ENCODE results near the gene RASAL1.

The RASAL1 gene

GRCh38 chr12:113115455-113116126 lies 20.0 kb downstream of the RASAL1 start:
- DNase-seq = no peak

GRCh38 chr12:113114447-113115178 lies 20.9 kb downstream of the RASAL1 start:
- DNase-seq = no peak

- DNase-seq = no peak
Observed at GRCh38 chr12:113113397-113113796, 22.2 kb downstream of the RASAL1 start.

- DNase-seq = no peak
Observed at GRCh38 chr12:113112043-113112899, 23.3 kb downstream of the RASAL1 start.

GRCh38 chr12:113111247-113111646 lies 24.3 kb downstream of the RASAL1 start:
- no peak for DNase-seq

- DNase-seq = no peak
Observed at GRCh38 chr12:113109872-113110599, 25.5 kb downstream of the RASAL1 start.

- no peak for DNase-seq
Observed at GRCh38 chr12:113109360-113109759, 26.2 kb downstream of the RASAL1 start.

- DNase-seq = no peak
Observed at GRCh38 chr12:113108308-113108707, 27.3 kb downstream of the RASAL1 start.

GRCh38 chr12:113106361-113106760 lies 29.2 kb downstream of the RASAL1 start:
- no peak for DNase-seq

GRCh38 chr12:113105606-113106271 lies 29.8 kb downstream of the RASAL1 start:
- DNase-seq = no peak

- DNase-seq = no peak
Observed at GRCh38 chr12:113104953-113105510, 30.5 kb downstream of the RASAL1 start.

- no peak for DNase-seq
Observed at GRCh38 chr12:113103756-113104450, 31.7 kb downstream of the RASAL1 start.

- DNase-seq = no peak
Observed at GRCh38 chr12:113102811-113103210, 32.8 kb downstream of the RASAL1 start.

GRCh38 chr12:113101751-113102150 lies 33.8 kb downstream of the RASAL1 start:
- DNase-seq = no peak

GRCh38 chr12:113099764-113100163 lies 35.8 kb downstream of the RASAL1 start:
- DNase-seq = no peak

- DNase-seq = no peak
Observed at GRCh38 chr12:113099364-113099763, 36.2 kb downstream of the RASAL1 start.

- DNase-seq = peak; percentile 98
Observed at GRCh38 chr12:113098441-113099028, 37.0 kb downstream of the RASAL1 start.

GRCh38 chr12:113097716-113098440 lies 37.7 kb downstream of the RASAL1 start:
- DNase-seq = no peak

- DNase-seq = no peak
Observed at GRCh38 chr12:113096675-113097461, 38.7 kb downstream of the RASAL1 start.
